ENCODE data around the gene XRRA1.
"Not testable (repeated sequence)": the region's sequence is repeated elsewhere in the genome, so short reads cannot be mapped to it uniquely, and the experiment has no call there.

The XRRA1 gene

DNA sequence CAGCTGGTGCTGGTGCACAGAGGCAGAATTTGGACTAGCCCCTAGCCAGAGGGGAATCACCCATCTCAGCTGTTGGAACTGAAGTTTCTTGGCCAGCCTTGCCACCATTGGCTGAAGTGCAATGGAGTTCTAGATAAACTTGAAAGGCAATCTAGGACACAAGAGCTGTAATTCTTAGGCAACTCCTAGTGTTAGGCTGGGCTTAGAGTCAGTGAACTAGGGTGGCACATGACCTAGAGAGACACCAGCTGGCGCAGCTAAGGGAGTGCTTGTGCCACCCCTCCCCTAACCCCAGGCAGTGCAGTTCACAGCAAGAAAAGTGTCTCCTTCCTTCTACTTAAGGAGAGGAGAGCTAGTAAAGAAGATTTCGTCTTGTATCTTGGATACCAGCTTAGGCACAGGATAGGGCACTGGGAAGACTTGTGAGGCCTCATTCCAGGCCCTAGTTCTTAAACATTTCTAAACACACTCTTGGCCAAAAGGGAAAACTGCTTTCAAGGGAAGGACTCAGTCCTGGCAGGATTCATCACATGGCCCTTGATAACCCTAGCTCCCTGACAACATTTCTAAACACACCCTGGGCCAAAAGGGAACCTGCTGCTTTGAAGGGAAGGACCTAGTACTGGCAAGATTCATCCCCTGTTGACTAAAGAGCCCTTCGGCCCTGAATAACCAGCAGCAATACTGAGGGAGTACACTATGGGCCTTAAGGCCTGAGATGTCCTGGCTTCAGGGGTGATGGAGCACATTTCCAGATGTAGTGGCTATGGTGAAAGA is 53.4 kb downstream of the XRRA1 start:
- DNase-seq (ENCODE audit: low read depth) = no peak

DNA sequence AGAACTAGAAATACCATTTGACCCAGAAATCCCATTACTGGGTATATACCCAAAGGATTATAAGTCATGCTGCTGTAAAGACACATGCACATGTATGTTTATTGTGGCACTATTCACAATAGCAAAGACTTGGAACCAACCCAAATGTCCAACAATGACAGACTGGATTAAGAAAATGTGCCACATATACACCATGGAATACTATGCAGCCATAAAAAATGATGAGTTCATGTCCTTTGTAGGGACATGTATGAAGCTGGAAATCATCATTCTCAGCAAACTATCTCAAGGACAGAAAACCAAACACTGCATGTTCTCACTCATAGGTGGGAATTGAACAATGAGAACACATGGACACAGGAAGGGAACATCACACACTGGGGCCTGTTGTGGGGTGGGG is 55.9 kb downstream of the XRRA1 start:
- not testable (repeated sequence) for DNase-seq (ENCODE audit: low read depth)

DNA sequence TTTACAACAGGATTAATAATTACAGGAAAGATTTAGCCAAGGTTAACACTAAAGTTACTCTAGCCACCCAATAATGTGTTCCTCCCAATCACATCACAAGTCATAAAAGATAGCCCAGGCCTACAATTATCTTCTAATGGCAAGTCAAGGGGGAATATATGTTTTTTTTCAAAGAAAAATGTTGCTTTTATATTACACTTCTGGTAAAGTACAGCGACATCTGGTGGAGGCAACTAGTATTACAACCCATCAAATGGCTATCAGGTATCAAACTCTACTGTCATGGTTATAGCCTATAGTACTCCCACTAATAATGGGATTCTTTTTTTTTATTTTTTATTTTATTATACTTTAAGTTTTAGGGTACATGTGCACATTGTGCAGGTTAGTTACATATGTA is 71.8 kb downstream of the XRRA1 start:
- DNase-seq (ENCODE audit: low read depth) = no peak

DNA sequence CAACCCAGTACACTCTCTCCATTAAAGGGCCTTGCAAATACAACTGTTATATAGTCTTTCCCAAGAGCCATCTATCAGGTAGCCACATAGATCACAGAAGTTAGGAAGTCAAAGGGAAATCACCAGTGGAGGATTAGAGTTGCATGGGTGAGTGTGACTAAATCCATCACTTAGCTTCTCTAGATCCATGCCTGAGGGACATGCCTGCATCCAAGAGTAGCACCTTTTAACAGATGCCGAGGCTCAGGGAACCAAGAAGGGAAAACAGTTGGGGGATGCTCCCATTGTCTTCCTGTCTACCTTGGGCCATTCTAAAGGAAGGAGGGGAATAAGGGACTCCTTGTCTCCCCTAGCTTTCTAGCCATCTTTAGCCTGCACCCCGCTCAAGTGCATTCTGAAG is 77.9 kb downstream of the XRRA1 start:
- no peak for DNase-seq (ENCODE audit: low read depth)

DNA sequence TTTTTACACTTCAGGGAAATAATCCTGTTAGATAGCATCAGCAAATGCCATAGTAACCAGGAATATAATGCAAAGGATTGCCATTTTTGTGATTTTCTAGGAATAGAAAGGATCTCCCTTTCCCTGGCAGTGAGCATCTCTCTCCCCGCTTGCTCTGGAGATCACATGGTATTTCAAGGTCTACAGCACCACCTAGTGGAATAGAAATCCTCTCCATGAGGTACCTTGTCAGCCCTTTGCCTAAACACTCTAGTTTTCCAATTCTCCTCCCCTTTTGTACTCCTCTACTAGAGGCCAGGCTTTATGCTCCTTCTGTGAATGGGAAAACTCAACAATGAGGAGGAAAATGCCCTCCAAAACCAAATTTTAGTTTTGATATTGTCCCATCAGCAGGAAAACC is 78.4 kb downstream of the XRRA1 start:
- no peak for DNase-seq (ENCODE audit: low read depth)

DNA sequence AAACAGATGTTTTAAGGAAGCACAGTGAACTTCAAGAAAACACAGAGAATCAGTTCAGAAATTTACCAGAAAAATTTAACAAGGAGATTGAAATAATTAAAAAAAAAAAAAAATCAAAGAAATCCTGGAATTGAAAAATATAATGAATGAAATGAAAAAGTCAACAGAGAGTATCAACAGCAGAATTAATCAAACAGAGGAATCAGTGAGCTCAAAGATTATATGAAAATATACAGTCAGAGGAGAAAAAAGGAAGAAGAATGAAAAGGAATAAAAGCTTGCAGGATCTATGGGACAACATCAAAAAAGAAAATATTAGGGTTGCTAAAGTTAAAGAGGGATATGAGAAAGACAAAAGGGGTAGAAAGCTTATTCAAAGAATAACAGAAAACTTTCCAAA is 82.3 kb downstream of the XRRA1 start:
- DNase-seq (ENCODE audit: low read depth) = no peak

DNA sequence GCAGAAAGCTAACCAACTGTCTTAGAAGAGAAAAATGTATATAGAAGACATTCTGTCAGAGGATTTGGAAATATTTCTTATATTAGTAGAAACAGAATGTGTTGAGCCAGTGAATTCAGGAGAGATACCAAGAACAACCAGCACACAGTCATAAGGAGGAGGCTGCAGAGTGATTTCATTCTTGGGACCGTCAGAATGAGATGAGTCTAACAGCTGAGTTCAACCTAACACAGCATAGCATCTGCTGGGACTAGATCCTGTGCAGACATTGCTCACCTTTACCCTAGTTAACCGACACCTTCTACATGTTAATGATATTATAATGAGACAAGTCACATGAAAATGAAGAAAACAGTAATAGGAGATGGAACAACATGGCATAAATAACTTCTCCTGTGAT is 85.5 kb downstream of the XRRA1 start:
- DNase-seq (ENCODE audit: low read depth) = no peak

DNA sequence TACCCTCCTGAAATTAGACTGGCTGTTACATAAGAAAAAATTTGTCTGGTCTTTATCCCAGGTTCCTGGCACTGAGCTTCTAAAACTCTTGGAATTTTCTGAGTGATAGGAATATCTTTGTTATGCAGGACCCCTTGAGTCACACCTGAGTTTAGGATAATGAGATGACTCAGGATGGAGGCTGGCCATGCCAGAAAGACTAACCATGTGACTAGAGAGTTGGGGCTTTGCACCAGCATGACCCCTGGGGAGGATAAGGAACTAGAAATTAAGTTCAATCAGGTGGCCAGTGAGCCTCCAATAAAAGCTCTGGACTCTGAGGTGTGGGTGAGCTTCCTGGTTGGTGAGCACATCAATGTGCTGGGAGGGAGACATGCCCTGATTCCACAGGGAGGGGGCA is 88.1 kb downstream of the XRRA1 start:
- DNase-seq (ENCODE audit: low read depth) = no peak

DNA sequence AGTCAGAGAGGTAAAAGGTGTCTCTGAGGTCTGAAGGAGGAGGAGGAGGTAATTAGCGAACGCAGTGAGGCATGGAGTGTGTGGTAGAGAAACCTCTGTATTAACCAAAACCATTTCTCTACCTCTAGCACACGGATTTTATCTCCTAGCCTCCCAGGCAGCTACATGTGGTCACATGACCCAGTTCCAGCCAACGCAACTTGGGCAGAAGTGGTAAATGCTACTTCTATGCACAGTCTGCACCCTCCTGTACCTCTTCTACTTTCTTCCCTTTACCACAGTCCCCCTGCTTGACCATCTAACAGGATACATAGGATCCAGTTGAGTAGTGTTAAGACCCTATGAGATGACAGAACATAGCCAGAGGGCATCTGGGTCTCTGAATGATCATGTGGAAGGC is 95.7 kb downstream of the XRRA1 start:
- no peak for DNase-seq (ENCODE audit: low read depth)

DNA sequence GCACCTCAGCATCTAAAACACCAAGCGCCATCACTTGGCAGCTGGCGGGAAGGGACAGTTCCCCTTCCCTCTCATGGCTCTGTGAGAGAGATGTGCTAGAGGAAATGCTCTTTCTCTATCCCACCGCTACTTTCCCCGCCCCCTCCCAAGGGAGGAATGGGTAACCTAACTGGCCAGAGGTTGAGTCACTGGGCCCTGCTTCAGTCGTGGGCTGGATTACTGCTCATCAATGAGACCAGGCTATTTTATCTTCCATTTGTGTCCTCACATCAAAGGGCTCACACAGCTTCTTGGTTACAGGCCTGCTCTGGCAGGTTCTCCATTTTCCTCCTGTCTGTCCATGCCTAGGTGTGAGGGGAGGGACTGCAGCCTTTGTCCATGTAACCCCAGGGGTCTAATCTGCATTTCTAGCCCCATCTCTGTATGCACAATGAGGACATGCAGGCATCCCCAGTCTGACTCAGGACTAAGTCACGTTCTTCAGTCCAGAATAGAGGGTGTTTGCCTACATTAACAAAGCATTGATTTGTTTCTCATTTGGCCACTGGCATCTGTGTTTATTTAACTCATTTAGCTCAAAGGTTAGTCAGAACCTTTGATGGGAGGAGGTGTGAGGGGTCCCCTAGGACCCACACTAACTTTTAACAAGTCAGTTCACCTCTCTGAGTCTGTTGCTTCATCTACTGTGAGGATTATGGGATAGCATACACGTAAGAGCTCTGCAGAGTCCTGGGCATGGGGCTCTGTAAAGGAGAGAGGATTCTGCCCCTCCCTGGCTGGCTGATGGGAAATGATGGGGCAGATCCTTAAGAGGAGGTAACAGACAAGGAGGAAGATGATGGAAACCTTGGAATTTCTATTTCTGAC is 99.1 kb downstream of the XRRA1 start:
- no peak for DNase-seq (ENCODE audit: low read depth)

DNA sequence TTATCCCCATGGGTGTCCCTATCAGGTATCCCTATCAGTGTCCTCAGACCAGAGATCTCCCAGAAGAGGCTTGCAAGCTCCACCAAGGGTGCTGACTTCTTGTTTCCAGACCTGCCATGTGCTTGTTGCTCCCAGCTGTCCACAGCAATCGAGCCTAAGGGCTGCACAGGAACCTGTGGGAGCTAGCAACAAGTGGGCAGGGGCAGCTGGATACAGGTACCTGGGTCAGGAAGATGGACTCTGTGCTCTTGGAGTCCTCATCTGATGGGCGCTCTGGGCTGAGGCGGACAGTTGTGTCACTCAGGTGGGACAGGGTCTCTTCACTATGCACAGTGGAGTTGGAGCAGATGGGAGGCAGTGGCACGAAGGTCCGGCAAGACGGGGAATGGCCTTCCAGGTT is 101.0 kb downstream of the XRRA1 start:
- DNase-seq (ENCODE audit: low read depth) = no peak

DNA sequence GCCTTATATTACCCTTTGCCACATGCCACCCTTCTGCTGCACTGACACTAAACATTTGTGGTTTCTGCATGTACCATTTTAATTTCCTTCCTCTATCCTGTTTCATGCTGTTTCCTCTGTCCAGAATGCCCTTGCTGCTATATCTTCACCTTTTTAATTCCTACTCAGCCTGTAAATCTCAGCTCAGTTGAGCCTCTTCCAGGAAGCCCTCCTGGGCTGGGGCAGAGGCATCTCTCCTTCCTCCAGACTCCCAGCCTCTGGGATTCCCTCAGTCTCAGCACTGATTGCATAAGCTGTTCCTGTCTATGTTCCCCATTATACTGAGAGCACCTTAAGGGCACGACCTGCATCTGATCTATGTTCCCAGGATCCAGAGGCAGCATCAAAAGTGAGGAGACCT is 101.5 kb downstream of the XRRA1 start:
- DNase-seq (ENCODE audit: low read depth) = no peak

DNA sequence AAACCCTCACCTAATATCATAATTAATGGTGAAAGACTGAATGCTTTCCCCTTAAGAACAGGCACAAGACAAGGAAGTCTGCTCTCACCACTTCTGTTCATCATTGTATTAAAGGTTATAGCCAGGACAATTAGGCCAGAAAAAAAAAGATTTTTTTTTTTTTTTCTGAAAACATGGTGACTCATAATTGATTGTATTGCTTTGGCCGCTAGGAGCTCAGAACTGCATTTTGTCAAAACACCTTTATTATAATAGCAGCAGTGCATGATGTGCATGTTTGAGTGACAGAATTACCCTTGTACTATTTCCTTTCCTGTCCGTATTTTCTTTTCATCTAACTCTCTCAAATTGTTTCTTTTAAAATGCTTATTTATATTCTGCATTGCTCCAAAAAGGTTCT is 102.1 kb downstream of the XRRA1 start:
- no peak for DNase-seq (ENCODE audit: low read depth)

DNA sequence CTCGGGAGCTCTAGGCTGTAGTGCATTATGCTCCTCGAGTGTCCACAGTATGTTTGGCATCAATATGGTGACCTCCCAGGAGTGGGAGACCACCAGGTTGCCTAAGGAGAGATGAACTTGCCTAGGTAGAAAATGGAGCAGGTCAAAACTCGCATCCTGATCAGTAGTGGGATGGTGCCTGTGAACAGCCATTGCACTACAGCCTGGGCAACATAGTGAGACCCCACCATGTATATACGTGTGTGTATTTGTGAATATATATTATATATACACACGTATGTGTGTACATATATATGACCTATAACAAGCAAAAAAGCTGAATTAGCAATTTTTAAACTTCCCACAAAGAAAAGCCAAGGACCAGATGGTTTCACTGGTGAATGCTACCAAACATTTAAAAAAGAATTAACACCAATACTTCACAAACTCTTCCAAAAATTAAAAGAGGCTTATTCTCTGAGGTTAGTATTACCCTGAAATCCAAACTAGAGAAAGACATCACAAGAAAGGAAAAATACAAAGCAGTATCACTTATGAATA is 102.8 kb downstream of the XRRA1 start:
- DNase-seq (ENCODE audit: low read depth) = no peak

DNA sequence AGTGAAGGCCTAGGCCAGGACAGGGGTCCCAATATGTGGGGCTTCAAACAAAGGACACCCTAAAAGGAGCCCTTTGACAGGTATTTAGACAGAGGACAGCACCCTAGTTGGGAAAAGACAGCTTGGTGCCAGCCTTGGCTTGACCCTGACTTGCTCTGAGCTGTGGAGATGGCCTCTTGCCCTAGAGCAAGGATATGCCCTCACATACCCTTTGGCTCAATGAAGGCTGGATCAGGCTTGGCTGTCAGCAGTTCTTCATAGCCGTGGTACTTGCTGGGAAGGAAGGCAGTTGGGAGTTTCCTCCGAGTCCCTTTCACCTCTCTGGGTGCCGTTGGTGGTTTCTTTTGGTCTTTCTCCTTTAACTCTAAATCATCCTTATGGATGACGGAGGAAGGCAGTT is 104.0 kb downstream of the XRRA1 start:
- no peak for DNase-seq (ENCODE audit: low read depth)

DNA sequence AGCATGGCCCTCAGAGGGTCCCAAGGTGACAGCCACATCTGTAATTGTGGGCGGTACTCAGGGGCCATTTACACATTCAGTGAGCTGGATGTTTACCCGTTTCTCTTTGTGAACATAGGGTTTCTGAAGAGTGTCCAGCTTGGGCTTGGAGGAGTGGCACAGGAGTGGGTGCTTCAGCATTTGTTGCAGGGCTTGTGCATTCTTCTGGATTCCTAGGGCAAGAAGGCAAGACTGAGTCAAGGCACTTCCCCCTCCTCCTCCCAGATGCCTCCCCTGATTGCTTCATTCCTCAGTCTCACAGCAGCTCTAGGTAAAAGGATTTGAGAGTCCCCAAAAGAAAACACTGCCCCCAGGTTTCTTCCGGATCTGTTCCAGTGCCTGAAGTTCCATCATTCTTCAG is 104.8 kb downstream of the XRRA1 start:
- DNase-seq (ENCODE audit: low read depth) = no peak

DNA sequence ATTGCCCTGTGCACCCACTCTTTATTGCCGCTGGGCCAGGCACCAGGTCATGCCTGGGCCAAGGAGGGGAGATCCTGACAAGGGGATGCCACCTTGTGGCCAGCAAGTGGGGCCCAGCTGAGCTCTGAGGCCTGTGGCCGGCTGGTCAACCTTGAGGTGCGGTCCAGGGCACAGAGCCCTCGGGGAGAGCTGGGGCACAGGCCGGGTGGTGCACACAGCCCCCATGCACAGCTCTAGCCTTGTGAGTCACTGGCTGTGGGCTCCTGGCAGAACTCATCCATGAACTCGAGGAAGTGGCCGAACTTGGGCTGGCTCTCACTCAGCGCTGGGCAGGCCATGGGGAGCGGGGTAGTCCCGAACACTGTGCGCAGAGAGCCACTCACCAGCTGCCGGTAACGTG is 105.9 kb downstream of the XRRA1 start:
- DNase-seq (ENCODE audit: low read depth) = no peak

DNA sequence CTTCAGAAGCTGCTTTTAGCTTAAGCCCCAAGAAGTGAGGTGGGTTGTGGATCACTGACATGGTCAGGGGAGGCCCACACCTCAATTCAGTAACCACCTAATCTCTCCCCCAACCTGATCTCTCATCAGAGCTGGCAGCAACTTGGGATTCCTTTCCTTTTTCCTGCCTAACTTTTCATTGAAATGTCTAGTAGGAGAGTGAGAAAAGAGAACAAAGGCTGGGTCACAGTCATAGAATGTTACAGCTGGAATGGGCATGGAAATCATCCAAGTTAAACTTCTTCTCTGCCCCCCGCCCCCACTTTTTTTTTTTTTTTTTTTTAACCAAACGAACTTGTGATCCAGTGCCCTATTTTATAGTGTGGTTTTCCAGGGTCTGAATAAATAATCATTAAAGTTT is 108.4 kb downstream of the XRRA1 start:
- no peak for DNase-seq (ENCODE audit: low read depth)

DNA sequence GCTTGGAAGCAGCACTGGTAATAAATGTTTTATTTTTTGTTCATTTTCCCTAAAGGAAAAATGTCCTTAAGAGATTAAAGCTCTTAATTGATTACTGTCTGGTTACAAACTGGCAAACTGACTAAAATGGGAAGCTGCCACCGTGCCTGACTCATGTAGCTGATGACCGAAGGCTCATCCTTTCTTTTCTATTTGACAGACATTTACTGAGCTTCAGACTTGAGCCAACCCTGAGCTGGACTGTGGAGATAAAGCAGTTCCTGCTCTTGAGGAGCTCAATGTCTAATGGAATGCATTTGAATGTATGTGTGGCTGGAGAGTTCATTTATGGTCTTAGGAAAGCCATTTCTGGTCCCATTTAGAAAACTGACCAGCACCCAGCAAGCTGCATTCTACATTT is 108.9 kb downstream of the XRRA1 start:
- no peak for DNase-seq (ENCODE audit: low read depth)

DNA sequence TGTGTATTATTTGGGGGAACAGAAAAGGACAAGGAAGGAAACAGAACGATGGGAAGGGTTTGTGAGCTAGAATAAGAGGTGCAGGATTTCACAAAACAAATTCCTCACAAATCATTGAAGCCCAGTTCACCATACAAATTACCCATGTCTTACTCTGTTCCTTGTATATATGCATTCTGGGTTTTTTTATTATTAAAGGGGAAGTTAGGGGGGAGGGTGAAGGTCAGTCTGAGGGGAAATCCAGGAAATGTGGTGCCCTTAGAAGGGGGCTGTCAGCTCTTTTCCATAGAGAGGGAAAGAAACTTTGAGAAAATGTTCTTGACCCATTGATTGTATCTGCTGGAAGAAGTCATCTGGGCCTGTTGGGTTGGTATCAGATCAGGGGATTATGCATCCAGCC is 109.4 kb downstream of the XRRA1 start:
- no peak for DNase-seq (ENCODE audit: low read depth)

DNA sequence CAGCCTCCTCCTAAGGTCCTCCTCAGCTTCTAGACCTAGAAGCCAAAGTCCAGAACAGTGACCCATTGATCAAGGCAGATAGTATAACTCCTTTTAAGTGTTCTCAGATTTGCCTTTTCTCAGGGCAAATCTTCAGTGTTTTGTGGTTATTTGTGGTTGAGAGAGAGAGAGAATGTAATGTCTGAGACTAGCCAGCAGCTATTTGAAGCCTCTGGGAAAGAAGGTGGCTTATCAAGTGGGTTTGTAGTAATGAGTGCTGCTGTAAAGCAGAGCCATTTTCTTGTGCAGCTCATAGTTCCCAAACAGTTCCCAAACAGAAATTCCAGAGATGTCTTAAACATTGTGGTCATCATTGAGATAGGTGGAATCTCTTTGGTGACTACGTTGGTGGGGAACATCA is 110.7 kb downstream of the XRRA1 start:
- DNase-seq (ENCODE audit: low read depth) = no peak

DNA sequence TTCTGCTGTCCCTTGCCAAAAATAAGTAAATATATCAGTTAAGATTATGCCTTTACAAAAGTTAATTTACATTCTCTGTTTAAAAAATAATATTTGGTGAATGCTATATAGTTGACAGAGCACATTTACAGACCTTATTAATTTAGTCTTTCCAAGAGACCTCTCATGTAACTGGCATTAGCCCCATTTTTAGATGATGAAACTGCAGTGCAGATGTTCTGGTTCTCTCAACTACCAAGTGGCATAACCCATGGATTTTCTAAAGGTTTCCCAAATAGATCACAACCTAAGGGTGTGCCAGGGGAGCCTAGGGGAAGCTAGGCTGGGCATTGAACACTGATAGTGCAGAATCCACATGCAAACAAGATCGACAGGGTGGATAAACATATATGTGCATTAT is 111.7 kb downstream of the XRRA1 start:
- no peak for DNase-seq (ENCODE audit: low read depth)

DNA sequence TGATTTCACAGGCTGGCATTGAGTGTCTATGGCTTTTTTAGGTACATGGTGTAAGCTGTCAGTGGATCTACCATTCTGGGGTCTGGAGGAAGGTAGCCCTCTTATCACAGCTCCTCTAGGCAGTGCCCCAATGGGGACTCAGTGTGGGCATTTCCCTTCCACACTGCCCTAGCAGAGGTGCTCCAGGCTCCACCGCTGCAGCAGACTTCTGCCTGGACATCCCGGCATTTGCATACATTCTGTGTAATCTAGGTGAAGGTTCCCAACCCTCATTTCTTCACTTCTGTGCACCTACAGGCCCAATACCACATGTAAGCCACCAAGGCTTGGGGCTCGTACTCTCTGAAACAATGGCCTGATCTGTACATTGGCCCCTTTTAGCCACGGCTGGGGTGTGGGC is 122.0 kb downstream of the XRRA1 start:
- DNase-seq (ENCODE audit: low read depth) = no peak
